Measurements from ENCODE around the gene CCL17. TPM values are rescaled to one million over a fixed set of nuclear protein-coding genes. Genes with fewer than 3 reads are reported as not detected.

Gene CCL17
- total RNA-seq, result not detected in 2 replicates

GRCh38 chr16:57403965-57404817, at the start of gene CCL17:
TSS of gene CCL17 (plus strand) at chr16:57404767. CDS start at chr16:57413933, 9,166 bp downstream.

GRCh38 chr16:57358527-57359095, 46.0 kb upstream of the CCL17 start, which contains the start of gene CCL22:
TSS of gene CCL22 (plus strand) at chr16:57358783. CDS start at chr16:57358817, 34 bp downstream.

GRCh38 chr16:57372372-57373116, 32.0 kb upstream of the CCL17 start, which contains the start of gene CX3CL1:
TSS of gene CX3CL1 (plus strand) at chr16:57372490. CDS start at chr16:57372569, 79 bp downstream.

DNA sequence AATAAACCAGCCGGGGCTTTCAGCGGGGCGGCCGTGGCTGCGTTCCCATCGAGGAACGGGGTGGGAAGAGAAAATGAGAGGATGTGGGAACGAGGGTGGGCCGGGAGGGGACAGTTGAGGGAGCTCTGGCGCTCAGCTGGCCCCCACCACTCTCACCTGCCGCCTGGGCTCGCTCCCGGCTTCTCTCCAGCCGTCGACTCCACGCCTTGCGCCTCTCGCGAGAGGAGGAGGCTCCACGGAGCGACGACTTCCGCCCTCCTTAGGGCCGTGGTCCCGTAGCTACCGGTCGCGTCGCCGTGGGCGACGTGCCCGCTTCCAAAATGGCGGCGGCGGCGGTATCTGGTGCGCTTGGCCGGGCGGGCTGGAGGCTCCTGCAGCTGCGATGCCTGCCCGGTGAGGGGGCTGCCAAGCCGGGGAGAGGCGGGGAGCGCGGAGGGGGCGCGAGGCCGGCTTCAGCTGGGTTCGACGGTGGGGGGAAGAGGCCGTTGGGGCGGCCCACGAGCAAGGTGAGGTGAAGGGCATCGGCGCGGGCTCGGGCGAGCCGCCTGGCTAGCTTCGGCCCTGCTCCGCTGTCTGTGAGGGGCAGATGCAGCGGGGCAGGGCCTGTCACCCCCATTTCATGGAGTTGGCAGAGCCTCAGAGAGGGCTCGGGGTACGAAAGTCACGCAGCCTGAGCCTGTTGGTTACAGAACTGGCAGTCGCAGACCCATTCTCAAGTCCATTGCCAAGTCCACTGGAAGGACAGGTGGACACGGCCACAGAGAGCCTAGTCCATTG, 42.8 kb downstream of the CCL17 start, which contains the start of the genes CIAPIN1 and COQ9:
Gene CIAPIN1 (minus strand): TSS at position 200 of the 777 bp plus-strand sequence. CDS start 6,457 bp downstream, outside the sequence.
Gene COQ9 (plus strand): TSS at position 294 of the 777 bp plus-strand sequence. CDS start 27 bp downstream, at position 321.

GRCh38 chr16:57462209-57462977, 57.8 kb downstream of the CCL17 start, which contains the start of gene POLR2C:
TSS of gene POLR2C (plus strand) at chr16:57462679. CDS start at chr16:57462725, 46 bp downstream.

Other genes with a start within 250 kb of the CCL17 start
- gene PSME3IP1, start 218.7 kb upstream of the CCL17 start, total RNA-seq, result 74.5 and 75.3 TPM in 2 replicates
- gene RSPRY1, start 218.4 kb upstream of the CCL17 start, total RNA-seq, result 47.2 and 48.8 TPM in 2 replicates
- gene ARL2BP, start 159.5 kb upstream of the CCL17 start, total RNA-seq, result 46.4 and 69.4 TPM in 2 replicates
- gene PLLP, start 120.1 kb upstream of the CCL17 start, total RNA-seq, result 3.1 and 3.4 TPM in 2 replicates
- gene CCL22, start 46.0 kb upstream of the CCL17 start, total RNA-seq, result 0.36 TPM in 1 of 2 replicates, not detected in the other
- gene CX3CL1, start 32.3 kb upstream of the CCL17 start, total RNA-seq, result under 0.01 and 1.4 TPM in 2 replicates
- 60.6 and 81.7 TPM in 2 replicates for gene CIAPIN1, start 42.6 kb downstream of the CCL17 start, total RNA-seq
- gene COQ9, start 42.7 kb downstream of the CCL17 start, total RNA-seq, result 54.3 and 57.7 TPM in 2 replicates
- 101 and 122 TPM in 2 replicates for gene POLR2C, start 57.9 kb downstream of the CCL17 start, total RNA-seq
- 17.4 and 19.3 TPM in 2 replicates for gene DOK4, start 81.7 kb downstream of the CCL17 start, total RNA-seq
- gene CCDC102A, start 131.8 kb downstream of the CCL17 start, total RNA-seq, result 1.4 and 5.0 TPM in 2 replicates
- gene ADGRG5, start 137.9 kb downstream of the CCL17 start, total RNA-seq, result 0.07 TPM in 1 of 2 replicates, not detected in the other
- gene ADGRG1, start 223.9 kb downstream of the CCL17 start, total RNA-seq, result 29.7 and 217 TPM in 2 replicates